ENCODE measurements around the gene PTBP1. TPM values are rescaled to one million over a fixed set of nuclear protein-coding genes. Genes with fewer than 3 reads are reported as not detected.

Gene PTBP1
- total RNA-seq, 3 donors from 2014 or later (not counting 1 experiment from before 2014, with no cell fraction given), result 302 to 350 (median 345) TPM

GRCh38 chr19:750640-751423 lies 46.4 kb upstream of the PTBP1 start, which contains the start of gene MISP:
Gene MISP (plus strand): TSS chr19:751112. CDS start chr19:756947, 5,835 bp downstream.
- TF ChIP-seq CTCF (IDR thresholded peaks at IDR 0.05), result no peak
- Histone ChIP-seq H3K4me3 (ENCODE audit: low read length) (no peak within 1 kb of the TSS), H3K9me3 (ENCODE audit: control insufficient read depth, insufficient read depth, low read length) (peaks cover 9% of the 10 kb centered on the region), H3K4me1 (ENCODE audit: control insufficient read depth, insufficient read depth, low read length) (no peaks in the 10 kb centered on the region), H3K27ac (ENCODE audit: low read length) (no peak within 1 kb of the TSS), H3K27me3 (ENCODE audit: control insufficient read depth, insufficient read depth, low read length) (no peaks in the 10 kb centered on the region), H3K36me3 (ENCODE audit: control insufficient read depth, insufficient read depth, low read length) (no peaks in the 10 kb centered on the region)
- no peak within 1 kb of the TSS for H3K27ac Mint-ChIP-seq
- no peaks in the 10 kb centered on the region for H3K27me3 Mint-ChIP-seq (ENCODE audit: low read depth in 2 of 2)
- H3K4me3 Mint-ChIP-seq, result no peak within 1 kb of the TSS
- H3K9me3 Mint-ChIP-seq, result no peaks in the 10 kb centered on the region
- 81% methylated on average over 30 of the region's 31 CpGs for WGBS (ENCODE audit: insufficient coverage)
- H3K36me3 Mint-ChIP-seq, result no peaks in the 10 kb centered on the region
- intact Hi-C loops (cut with micrococcal nuclease), result no loop called here
- ATAC-seq (no peak), DNase-seq (no peak)
- H3K4me1 Mint-ChIP-seq, result no peaks in the 10 kb centered on the region

GRCh38 chr19:751501-752341 lies 45.5 kb upstream of the PTBP1 start:
- no peak overlapping the region for H3K27ac ChIP-seq (ENCODE audit: low read length)
- Mint-ChIP-seq H3K4me1 (no peaks in the 10 kb centered on the region), H3K4me3 (no peak overlapping the region), H3K36me3 (no peaks in the 10 kb centered on the region), H3K27ac (no peak overlapping the region), H3K9me3 (no peaks in the 10 kb centered on the region), H3K27me3 (ENCODE audit: low read depth in 2 of 2) (no peaks in the 10 kb centered on the region)
- no peak for TF ChIP-seq CTCF (IDR thresholded peaks at IDR 0.05)
- H3K36me3 ChIP-seq (ENCODE audit: control insufficient read depth, insufficient read depth, low read length), result no peaks in the 10 kb centered on the region
- no peak overlapping the region for H3K4me3 ChIP-seq (ENCODE audit: low read length)
- ATAC-seq (no peak), DNase-seq (no peak)
- H3K4me1 ChIP-seq (ENCODE audit: control insufficient read depth, insufficient read depth, low read length), result no peaks in the 10 kb centered on the region
- 79% methylated on average over 29 of the region's 30 CpGs for WGBS (ENCODE audit: insufficient coverage)
- H3K9me3 ChIP-seq (ENCODE audit: control insufficient read depth, insufficient read depth, low read length), result peaks cover 9% of the 10 kb centered on the region
- no peaks in the 10 kb centered on the region for H3K27me3 ChIP-seq (ENCODE audit: control insufficient read depth, insufficient read depth, low read length)
- intact Hi-C loops (cut with micrococcal nuclease), result no loop called here

GRCh38 chr19:752652-753517 lies 44.4 kb upstream of the PTBP1 start:
- DNase-seq, result no peak
- no peaks in the 10 kb centered on the region for H3K27me3 ChIP-seq (ENCODE audit: control insufficient read depth, insufficient read depth, low read length)
- H3K4me3 Mint-ChIP-seq, result no peak overlapping the region
- no peaks in the 10 kb centered on the region for H3K9me3 Mint-ChIP-seq
- no peak for TF ChIP-seq CTCF (IDR thresholded peaks at IDR 0.05)
- H3K4me1 Mint-ChIP-seq, result no peaks in the 10 kb centered on the region
- H3K27ac Mint-ChIP-seq, result no peak overlapping the region
- no peak overlapping the region for H3K4me3 ChIP-seq (ENCODE audit: low read length)
- H3K27ac ChIP-seq (ENCODE audit: low read length), result no peak overlapping the region
- intact Hi-C loops (cut with micrococcal nuclease), result no loop called here
- no peaks in the 10 kb centered on the region for H3K36me3 ChIP-seq (ENCODE audit: control insufficient read depth, insufficient read depth, low read length)
- 56% methylated on average over 36 of the region's 39 CpGs for WGBS (ENCODE audit: insufficient coverage)
- H3K36me3 Mint-ChIP-seq, result no peaks in the 10 kb centered on the region
- ATAC-seq, result no peak
- H3K9me3 ChIP-seq (ENCODE audit: control insufficient read depth, insufficient read depth, low read length), result peaks cover 3% of the 10 kb centered on the region
- H3K4me1 ChIP-seq (ENCODE audit: control insufficient read depth, insufficient read depth, low read length), result no peaks in the 10 kb centered on the region
- H3K27me3 Mint-ChIP-seq (ENCODE audit: low read depth in 2 of 2), result no peaks in the 10 kb centered on the region
